ENCODE data around the gene SLC44A1.

SLC44A1 gene

GRCh38 chr9:105244003-105244733 is at the start of gene SLC44A1:
TSS of gene SLC44A1 (plus strand) at chr9:105244651. CDS start at chr9:105244869, 218 bp downstream.
- peak; percentile 87 for DNase-seq (ENCODE audit: low read depth in 2 of 2)

GRCh38 chr9:105195259-105195658 is 49.2 kb upstream of the SLC44A1 start:
- no peak for DNase-seq (ENCODE audit: low read depth in 2 of 2)

GRCh38 chr9:105198023-105198422 is 46.4 kb upstream of the SLC44A1 start:
- DNase-seq (ENCODE audit: low read depth in 2 of 2), result no peak

- DNase-seq (ENCODE audit: low read depth in 2 of 2), result no peak
These were observed 45.6 kb upstream of the SLC44A1 start for GRCh38 chr9:105198865-105199264.

GRCh38 chr9:105204416-105204815 is 40.0 kb upstream of the SLC44A1 start:
- no peak for DNase-seq (ENCODE audit: low read depth in 2 of 2)

- no peak for DNase-seq (ENCODE audit: low read depth in 2 of 2)
These were observed 38.5 kb upstream of the SLC44A1 start for GRCh38 chr9:105205787-105206495.

- no peak for DNase-seq (ENCODE audit: low read depth in 2 of 2)
These were observed 38.0 kb upstream of the SLC44A1 start for GRCh38 chr9:105206496-105206820.

GRCh38 chr9:105206821-105207699 is 37.4 kb upstream of the SLC44A1 start:
- no peak for DNase-seq (ENCODE audit: low read depth in 2 of 2)

- DNase-seq (ENCODE audit: low read depth in 2 of 2), result no peak
These were observed 27.8 kb upstream of the SLC44A1 start for GRCh38 chr9:105216440-105217178.

GRCh38 chr9:105218673-105219072 is 25.8 kb upstream of the SLC44A1 start:
- no peak for DNase-seq (ENCODE audit: low read depth in 2 of 2)

- DNase-seq (ENCODE audit: low read depth in 2 of 2), result no peak
These were observed 25.1 kb upstream of the SLC44A1 start for GRCh38 chr9:105219291-105219805.

- no peak for DNase-seq (ENCODE audit: low read depth in 2 of 2)
These were observed 24.0 kb upstream of the SLC44A1 start for GRCh38 chr9:105220451-105220850.

GRCh38 chr9:105223544-105224140 is 20.8 kb upstream of the SLC44A1 start:
- DNase-seq (ENCODE audit: low read depth in 2 of 2), result no peak

- DNase-seq (ENCODE audit: low read depth in 2 of 2), result no peak
These were observed 18.4 kb upstream of the SLC44A1 start for GRCh38 chr9:105226055-105226454.

- DNase-seq (ENCODE audit: low read depth in 2 of 2), result no peak
These were observed 12.2 kb upstream of the SLC44A1 start for GRCh38 chr9:105232207-105232606.

- DNase-seq (ENCODE audit: low read depth in 2 of 2), result no peak
These were observed 10.6 kb upstream of the SLC44A1 start for GRCh38 chr9:105233873-105234272.

- no peak for DNase-seq (ENCODE audit: low read depth in 2 of 2)
These were observed 8.2 kb upstream of the SLC44A1 start for GRCh38 chr9:105236261-105236660.

- no peak for DNase-seq (ENCODE audit: low read depth in 2 of 2)
These were observed 7.2 kb upstream of the SLC44A1 start for GRCh38 chr9:105237246-105237645.

- no peak for DNase-seq (ENCODE audit: low read depth in 2 of 2)
These were observed 6.1 kb upstream of the SLC44A1 start for GRCh38 chr9:105238302-105238701.

- no peak for DNase-seq (ENCODE audit: low read depth in 2 of 2)
These were observed 3.0 kb upstream of the SLC44A1 start for GRCh38 chr9:105241356-105242043.
